Activated naive CD8-positive, alpha-beta T cell treated with anti-CD3 and anti-CD28 coated beads, Interleukin-2, amount 50 U/mL, for 16 hours (primary cell): Measurements from ENCODE around the gene GALP.
"Not testable (repeated sequence)": the region's sequence is repeated elsewhere in the genome, so short reads cannot be mapped to it uniquely, and the experiment has no call there.

Experiments used
- DNase-seq: peaks from one replicate; pipeline ENCODE4 v3.0.0-alpha.2; 2020; ENCODE audit warnings: low read depth, low spot score

GALP gene

GRCh38 chr19:56191115-56191514 lies 15.3 kb downstream of the GALP start:
- DNase-seq, result no peak

- DNase-seq, result no peak
These were observed 15.9 kb downstream of the GALP start for GRCh38 chr19:56191711-56192110.

GRCh38 chr19:56193981-56194640 lies 18.3 kb downstream of the GALP start:
- DNase-seq, result no peak

- DNase-seq, result not testable (repeated sequence)
These were observed 21.8 kb downstream of the GALP start, which contains the start of gene ZSCAN5B for GRCh38 chr19:56197646-56198045. TSS of gene ZSCAN5B (minus strand) at chr19:56197783. CDS start at chr19:56193052, 4,731 bp downstream.

GRCh38 chr19:56199687-56200086 lies 23.9 kb downstream of the GALP start:
- DNase-seq, result no peak

- DNase-seq, result no peak
These were observed 26.2 kb downstream of the GALP start, which contains the start of gene ZSCAN5C for GRCh38 chr19:56201973-56202372. TSS of gene ZSCAN5C (plus strand) at chr19:56202273. CDS start at chr19:56205914, 3,641 bp downstream.

GRCh38 chr19:56207581-56207980 lies 31.8 kb downstream of the GALP start:
- DNase-seq, result not testable (repeated sequence)

- no peak for DNase-seq
These were observed 33.3 kb downstream of the GALP start for GRCh38 chr19:56209091-56209490.

- not testable (repeated sequence) for DNase-seq
These were observed 34.2 kb downstream of the GALP start for GRCh38 chr19:56210036-56210435.

GRCh38 chr19:56211718-56212117 lies 35.9 kb downstream of the GALP start:
- DNase-seq, result no peak

GRCh38 chr19:56217039-56217949 lies 41.5 kb downstream of the GALP start:
- DNase-seq, result no peak

GRCh38 chr19:56218961-56219360 lies 43.2 kb downstream of the GALP start:
- DNase-seq, result no peak

GRCh38 chr19:56221442-56221841 lies 45.6 kb downstream of the GALP start:
- not testable (repeated sequence) for DNase-seq

GRCh38 chr19:56221851-56222250 lies 46.0 kb downstream of the GALP start:
- DNase-seq, result no peak

GRCh38 chr19:56222901-56223300 lies 47.1 kb downstream of the GALP start:
- DNase-seq, result no peak

- no peak for DNase-seq
These were observed 47.7 kb downstream of the GALP start for GRCh38 chr19:56223481-56223880.
